Neural cell (in vitro differentiated cells): ENCODE results near the gene DENND4C.

Source experiments
- CTCF ChIP-seq: fragments of 450-650 bp; IDR thresholded peaks from 2 replicates; pipeline ENCODE4 v1.5.1; 2014; ENCODE audit warnings: antibody characterized with exemption, mild to moderate bottlenecking, moderate library complexity; ENCODE audit not compliant: poor library complexity, severe bottlenecking
- EP300 ChIP-seq: fragments of 450-650 bp; conservative IDR thresholded peaks from 2 replicates; pipeline ENCODE4 v1.6.1; 2014; ENCODE audit warnings: antibody characterized with exemption, mild to moderate bottlenecking, moderate library complexity; ENCODE audit not compliant: poor library complexity, severe bottlenecking
- EZH2 ChIP-seq: fragments of 200-600, 300-800 bp; shearing (Covaris generic), sonication (generic); IDR thresholded peaks from 2 replicates; pipeline ENCODE4 v1.6.1; 2014; ENCODE audit warnings: antibody characterized with exemption, low read length, borderline replicate concordance, mild to moderate bottlenecking; ENCODE audit not compliant: insufficient read depth, poor library complexity, severe bottlenecking
- POLR2AphosphoS5 ChIP-seq: IDR thresholded peaks from 2 replicates; pipeline ENCODE4 v1.6.1; 2012
- RAD21 ChIP-seq: fragments of 450-650 bp; conservative IDR thresholded peaks from 2 replicates; pipeline ENCODE4 v1.6.1; 2014; ENCODE audit warnings: antibody characterized with exemption, mild to moderate bottlenecking, moderate library complexity
- REST ChIP-seq: IDR thresholded peaks from 2 replicates; pipeline ENCODE4 v1.6.1; 2012; ENCODE audit warnings: borderline replicate concordance
- TAF1 ChIP-seq: IDR thresholded peaks from 2 replicates; pipeline ENCODE4 v1.6.1; 2012; ENCODE audit warnings: low read depth

GRCh38 chr9:19342947-19343346, 112.5 kb downstream of the DENND4C start:
- no peak for TF ChIP-seq CTCF
- no peak for TF ChIP-seq RAD21
- no peak for TF ChIP-seq REST
- no peak for TF ChIP-seq POLR2AphosphoS5
- TF ChIP-seq EP300, result no peak
- TF ChIP-seq TAF1, result no peak
- no peak for TF ChIP-seq EZH2
